GM19438 (cell line): ENCODE results near the gene RRP12.

Experiments
- ATAC-seq: cut with Tn5 transposase; IDR thresholded peaks from one replicate; pipeline ENCODE4 v1.9.1; 2021; ENCODE audit warnings: low read depth; ENCODE audit not compliant: unreplicated experiment

RRP12 gene

DNA sequence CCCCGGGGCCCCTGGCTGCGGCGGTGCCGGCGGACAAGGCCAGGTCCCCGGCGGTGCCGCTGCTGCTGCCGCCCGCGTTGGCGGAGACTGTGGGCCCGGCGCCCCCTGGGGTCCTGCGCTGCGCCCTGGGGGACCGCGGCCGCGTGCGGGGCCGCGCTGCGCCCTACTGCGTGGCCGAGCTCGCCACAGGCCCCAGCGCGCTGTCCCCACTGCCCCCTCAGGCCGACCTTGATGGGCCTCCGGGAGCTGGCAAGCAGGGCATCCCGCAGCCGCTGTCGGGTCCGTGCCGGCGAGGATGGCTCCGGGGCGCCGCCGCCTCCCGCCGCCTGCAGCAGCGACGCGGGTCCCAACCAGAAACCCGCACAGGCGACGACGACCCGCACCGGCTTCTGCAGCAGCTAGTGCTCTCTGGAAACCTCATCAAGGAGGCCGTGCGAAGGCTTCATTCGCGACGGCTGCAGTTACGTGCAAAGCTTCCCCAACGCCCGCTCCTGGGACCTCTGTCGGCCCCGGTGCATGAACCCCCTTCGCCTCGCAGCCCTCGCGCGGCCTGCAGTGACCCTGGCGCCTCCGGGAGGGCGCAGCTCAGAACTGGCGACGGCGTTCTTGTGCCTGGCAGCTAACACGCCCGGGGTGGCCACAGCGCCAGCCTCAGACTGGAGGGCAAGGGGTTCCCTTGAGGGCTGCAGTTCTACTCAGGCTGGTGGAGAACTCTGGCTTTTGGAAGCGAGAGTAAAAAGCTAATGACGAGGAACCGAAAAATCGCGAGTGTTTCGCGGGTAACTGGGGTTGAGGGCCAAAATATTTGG is 81.3 kb downstream of the RRP12 start:
- peak; percentile 41 for ATAC-seq

DNA sequence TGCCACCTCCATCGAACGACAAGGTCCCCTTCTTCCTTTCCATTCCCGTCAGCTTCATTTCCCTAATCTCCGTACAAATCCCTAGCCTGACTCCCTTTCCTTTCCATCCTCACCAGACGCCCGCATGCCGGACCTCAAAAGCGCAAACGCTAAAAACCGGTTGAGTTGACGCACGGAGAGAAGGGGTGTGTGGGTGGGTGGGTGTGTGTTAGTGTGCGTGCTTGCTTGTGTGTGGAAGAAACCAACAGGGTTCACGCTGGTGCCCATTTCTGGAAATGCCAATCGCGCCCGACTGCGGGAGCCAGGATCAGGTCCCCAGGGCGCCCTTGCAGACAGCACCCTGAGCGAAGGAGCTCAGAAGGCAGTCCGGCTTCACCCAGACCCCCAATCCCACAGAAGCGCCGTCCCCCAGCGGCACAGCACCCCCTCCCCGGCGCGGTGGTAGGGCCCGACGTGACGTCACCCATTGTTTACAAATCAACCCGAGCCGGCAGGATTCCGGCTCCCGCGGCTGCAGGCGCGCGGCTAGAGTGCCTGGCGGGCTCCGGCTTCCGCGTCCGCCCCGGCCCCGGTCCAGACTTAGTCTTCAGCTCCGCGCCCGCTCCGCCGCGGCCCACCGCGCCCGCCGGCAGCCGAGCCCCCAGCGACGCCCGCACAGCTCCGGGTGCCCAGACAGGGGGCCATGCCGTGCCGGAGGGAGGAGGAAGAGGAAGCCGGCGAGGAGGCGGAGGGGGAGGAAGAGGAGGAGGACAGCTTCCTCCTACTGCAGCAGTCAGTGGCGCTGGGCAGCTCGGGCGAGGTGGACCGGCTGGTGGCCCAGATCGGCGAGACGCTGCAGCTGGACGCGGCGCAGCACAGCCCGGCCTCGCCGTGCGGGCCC is 82.1 kb downstream of the RRP12 start, which contains the start of gene FRAT1:
Gene FRAT1 (plus strand): TSS at position 500 of the 880 bp plus-strand sequence. CDS start 183 bp downstream, at position 683.
- ATAC-seq = peak; percentile 73

DNA sequence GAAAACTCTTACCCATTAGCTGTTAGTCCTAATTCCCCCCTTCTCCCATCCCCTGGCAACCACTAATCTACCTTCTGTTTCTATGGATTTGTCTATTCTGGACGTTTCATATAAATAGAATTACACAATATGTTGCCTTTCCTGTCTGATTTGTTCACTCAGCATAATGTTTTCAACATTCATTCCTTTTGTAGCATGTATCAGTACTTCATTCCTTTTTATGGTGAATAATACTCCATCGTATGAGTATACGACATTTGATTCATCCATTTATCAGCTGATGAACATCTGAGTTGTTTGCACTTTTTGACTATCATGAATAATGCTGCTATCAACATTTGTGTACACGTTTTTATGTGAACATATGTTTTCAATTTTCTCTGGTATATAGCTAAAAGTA is 86.5 kb downstream of the RRP12 start:
- no peak for ATAC-seq

DNA sequence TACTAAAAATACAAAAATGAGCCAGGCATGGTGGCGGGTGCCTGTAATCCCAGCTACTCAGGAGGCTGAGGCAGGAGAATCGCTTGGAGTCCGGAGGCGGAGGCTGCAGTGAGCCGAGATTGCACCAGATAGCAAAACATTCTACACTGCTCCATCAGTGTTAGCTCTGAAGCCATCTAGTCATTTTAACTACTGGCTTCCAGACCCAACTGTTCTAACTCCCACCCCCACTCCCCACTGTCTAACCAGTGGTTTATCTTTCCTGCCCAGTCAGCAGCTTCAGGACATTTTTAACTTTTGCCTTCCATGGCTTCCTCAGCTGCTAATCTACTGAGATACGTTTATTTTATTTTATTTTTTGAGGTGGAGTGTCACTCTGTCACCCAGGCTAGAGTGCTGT is 88.2 kb downstream of the RRP12 start:
- ATAC-seq = no peak

DNA sequence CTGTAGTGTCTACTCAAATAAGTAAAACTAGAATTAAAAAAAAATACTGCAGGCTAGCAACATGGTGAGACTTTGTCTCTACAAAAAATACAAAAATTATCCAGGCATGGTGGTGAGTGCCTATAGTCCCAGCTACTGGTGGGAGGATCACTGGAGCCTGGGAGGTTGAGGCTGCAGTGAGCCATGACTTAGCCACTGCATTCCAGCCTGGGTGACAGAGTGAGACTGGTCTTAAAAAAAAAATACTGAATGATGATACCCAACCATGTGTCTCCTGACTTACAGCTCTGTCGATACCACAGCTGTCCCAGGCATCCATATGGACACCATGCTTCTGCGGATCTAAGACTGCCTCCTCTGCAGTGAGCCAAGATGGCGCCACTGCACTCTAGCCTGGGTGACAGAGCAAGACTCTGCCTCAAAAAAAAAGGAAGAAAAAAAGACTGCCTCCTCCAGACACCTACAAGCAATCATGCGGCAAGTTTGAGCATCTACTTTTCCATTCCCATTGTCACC is 90.0 kb downstream of the RRP12 start:
- no peak for ATAC-seq

DNA sequence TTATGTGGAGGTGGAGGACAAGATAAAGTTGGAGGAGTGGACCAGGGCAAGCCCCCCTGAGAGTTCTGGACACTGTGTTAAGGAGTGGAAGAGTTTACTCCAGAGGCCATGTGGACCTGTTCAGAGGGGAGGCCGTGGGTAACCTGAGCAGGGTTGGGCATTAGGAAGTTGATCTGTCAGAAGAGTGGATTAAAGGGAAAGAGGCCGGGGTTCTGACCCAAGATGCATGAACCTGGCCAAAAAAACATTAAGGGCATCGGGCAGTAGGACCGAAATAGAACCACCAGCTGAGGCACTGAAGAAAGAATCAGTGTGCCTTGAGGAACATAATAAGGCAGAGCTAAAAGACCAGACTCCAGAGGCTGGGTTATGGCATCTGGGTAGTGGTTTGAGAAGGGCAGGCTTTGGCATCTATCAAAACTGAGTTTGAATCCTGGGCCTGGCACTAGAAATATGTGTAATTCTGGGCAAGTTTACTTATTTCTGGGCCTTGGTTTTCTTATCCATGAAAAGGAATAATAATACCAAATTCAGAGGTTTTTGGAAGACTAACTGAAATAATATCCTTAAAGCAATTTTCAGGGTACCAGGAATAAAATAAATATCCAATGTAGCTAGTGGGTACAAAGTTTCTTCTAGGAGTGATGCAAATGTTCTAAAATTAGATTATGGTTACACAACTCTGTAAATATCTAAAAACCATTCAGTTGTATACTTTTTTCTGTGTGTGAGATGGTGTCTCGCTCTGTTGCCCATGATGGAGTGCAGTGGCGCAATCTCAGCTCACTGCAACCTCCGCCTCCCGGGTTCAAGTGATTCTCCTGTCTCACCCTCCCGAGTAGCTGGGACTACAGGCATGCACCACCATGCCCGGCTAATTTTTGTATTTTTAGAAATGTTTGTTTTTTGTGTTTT is 93.0 kb downstream of the RRP12 start:
- no peak for ATAC-seq

DNA sequence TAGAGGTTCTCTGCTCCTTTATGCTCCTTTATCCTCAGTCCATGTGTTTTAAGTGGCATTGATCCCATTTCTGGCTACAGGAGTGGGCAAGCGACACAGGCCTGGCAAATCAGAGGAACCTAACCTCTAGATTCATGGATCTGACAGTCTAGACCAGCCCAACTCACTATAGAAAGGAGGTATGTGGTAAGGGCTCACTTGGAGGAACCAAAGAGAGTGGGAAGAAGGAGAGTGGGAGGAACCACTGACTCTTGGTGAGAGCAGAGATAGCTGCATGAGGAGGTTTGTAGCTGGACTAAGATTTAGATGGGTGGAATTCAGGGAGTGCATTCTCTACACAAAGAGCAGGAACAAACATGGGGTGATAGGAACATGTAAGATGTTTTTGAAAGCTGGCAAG is 93.7 kb downstream of the RRP12 start:
- no peak for ATAC-seq
